H9 (cell line): ENCODE measurements around the gene MYRIP. TPM values are rescaled to one million over a fixed set of nuclear protein-coding genes. Genes with fewer than 3 reads are reported as not detected.

Experiments used
- DNase-seq: peaks from one replicate; pipeline ENCODE4 v3.0.0-alpha.2; 2017
- H2AFZ ChIP-seq: one replicate; pipeline ENCODE4 v1.6.1; 2013; ENCODE audit warnings: mild to moderate bottlenecking, low read length, control low read depth, moderate library complexity
- H2AK5ac ChIP-seq: 2 replicates; pipeline ENCODE4 v1.6.1; 2013; ENCODE audit warnings: low read length, control low read depth, mixed read lengths; ENCODE audit not compliant: insufficient read length
- H2BK120ac ChIP-seq: one replicate; pipeline ENCODE4 v1.6.1; 2013; ENCODE audit warnings: low read depth, mild to moderate bottlenecking, low read length, control low read depth, inconsistent platforms; ENCODE audit not compliant: poor library complexity, severe bottlenecking
- H2BK12ac ChIP-seq: 2 replicates; pipeline ENCODE4 v1.6.1; 2013; ENCODE audit warnings: low read length, control low read depth, mixed read lengths, low read depth; ENCODE audit not compliant: insufficient read length
- H2BK15ac ChIP-seq: 2 replicates; pipeline ENCODE4 v1.6.1; 2013; ENCODE audit warnings: low read depth, low read length, control low read depth
- H2BK20ac ChIP-seq: one replicate; pipeline ENCODE4 v1.6.1; 2013; ENCODE audit warnings: low read depth, mild to moderate bottlenecking, low read length, control low read depth, inconsistent platforms; ENCODE audit not compliant: poor library complexity, severe bottlenecking
- H2BK5ac ChIP-seq: 2 replicates; pipeline ENCODE4 v1.6.1; 2013; ENCODE audit warnings: low read length, control low read depth, mixed read lengths; ENCODE audit not compliant: insufficient read length
- H3K14ac ChIP-seq: 2 replicates; pipeline ENCODE4 v1.6.1; 2013; ENCODE audit warnings: low read length, control low read depth; ENCODE audit not compliant: insufficient read depth
- H3K18ac ChIP-seq: 2 replicates; pipeline ENCODE4 v1.6.1; 2013; ENCODE audit warnings: low read depth, mild to moderate bottlenecking, mixed read lengths, low read length, control low read depth; ENCODE audit not compliant: insufficient read length
- H3K23ac ChIP-seq: 2 replicates; pipeline ENCODE4 v1.6.1; 2013; ENCODE audit warnings: low read length, control low read depth, mixed read lengths, low read depth; ENCODE audit not compliant: insufficient read length
- H3K23me2 ChIP-seq: 2 replicates; pipeline ENCODE4 v1.6.1; 2013; ENCODE audit warnings: low read depth, mild to moderate bottlenecking, mixed read lengths, low read length, control low read depth; ENCODE audit not compliant: insufficient read length, poor library complexity, severe bottlenecking
- H3K27ac ChIP-seq: 2 replicates; pipeline ENCODE4 v1.5.1; 2013; ENCODE audit warnings: low read length, control low read depth, mixed read lengths, low read depth; ENCODE audit not compliant: insufficient read length
- H3K27me3 ChIP-seq: 2 replicates; pipeline ENCODE4 v1.6.1; 2013; ENCODE audit warnings: low read length, control low read depth, inconsistent platforms; ENCODE audit not compliant: insufficient read depth
- H3K4ac ChIP-seq: 2 replicates; pipeline ENCODE4 v1.6.1; 2013; ENCODE audit warnings: low read depth, mild to moderate bottlenecking, control low read depth, inconsistent platforms, low read length, moderate library complexity
- H3K4me1 ChIP-seq: 2 replicates; pipeline ENCODE4 v1.6.1; 2013; ENCODE audit warnings: low read length, control low read depth, inconsistent platforms; ENCODE audit not compliant: insufficient read depth
- H3K4me2 ChIP-seq: 2 replicates; pipeline ENCODE4 v1.6.1; 2013; ENCODE audit warnings: low read length, control low read depth, mixed read lengths; ENCODE audit not compliant: insufficient read length, insufficient read depth
- H3K56ac ChIP-seq: 2 replicates; pipeline ENCODE4 v1.6.1; 2013; ENCODE audit warnings: low read depth, mild to moderate bottlenecking, mixed read lengths, low read length, control low read depth; ENCODE audit not compliant: insufficient read length
- H3K79me1 ChIP-seq: 2 replicates; pipeline ENCODE4 v1.6.1; 2013; ENCODE audit warnings: low read depth, mild to moderate bottlenecking, moderate library complexity, low read length, control low read depth, inconsistent platforms; ENCODE audit not compliant: insufficient read depth, poor library complexity, severe bottlenecking
- H3K79me2 ChIP-seq: 2 replicates; pipeline ENCODE4 v1.6.1; 2013; ENCODE audit warnings: low read length, control low read depth, inconsistent platforms; ENCODE audit not compliant: insufficient read depth
- H3K9ac ChIP-seq: 2 replicates; pipeline ENCODE4 v1.6.1; 2013; ENCODE audit warnings: low read length, control low read depth, mixed read lengths; ENCODE audit not compliant: insufficient read length; ENCODE audit errors: extremely low read depth
- H3K9me3 ChIP-seq: one replicate; pipeline ENCODE4 v1.6.1; 2013; ENCODE audit warnings: low read depth, low read length, inconsistent platforms; ENCODE audit not compliant: control insufficient read depth
- H3T11ph ChIP-seq: one replicate; pipeline ENCODE4 v1.6.1; 2013; ENCODE audit warnings: mild to moderate bottlenecking, low read length, control low read depth, inconsistent platforms
- H4K20me1 ChIP-seq: one replicate; pipeline ENCODE4 v1.6.1; 2013; ENCODE audit not compliant: control insufficient read depth, insufficient read length, insufficient read depth
- H4K5ac ChIP-seq: 2 replicates; pipeline ENCODE4 v1.6.1; 2013; ENCODE audit warnings: low read depth, mild to moderate bottlenecking, mixed read lengths, low read length, control low read depth; ENCODE audit not compliant: insufficient read length
- H4K8ac ChIP-seq: replicated peaks from 2 replicates; pipeline ENCODE4 v1.6.1; 2013; ENCODE audit warnings: low read length, control low read depth, mixed read lengths, low read depth; ENCODE audit not compliant: insufficient read length
- H4K91ac ChIP-seq: 2 replicates; pipeline ENCODE4 v1.6.1; 2013; ENCODE audit warnings: low read depth, mild to moderate bottlenecking, moderate library complexity, mixed read lengths, low read length, control low read depth; ENCODE audit not compliant: insufficient read length
- H3K27ac Mint-ChIP-seq, 3 experiments: 2 replicates in 2 of 3; 3 replicates in 1 of 3; pipeline ENCODE4 v1.8.0; 2020 to 2021; ENCODE audit warnings: mixed read lengths in 3 of 3, mild to moderate bottlenecking in 1 of 3, moderate library complexity in 1 of 3
- H3K27me3 Mint-ChIP-seq: 2 replicates; pipeline ENCODE4 v1.8.0; 2021; ENCODE audit warnings: low read depth, mild to moderate bottlenecking, moderate library complexity, mixed read lengths
- H3K36me3 Mint-ChIP-seq, 3 experiments: 2 replicates in 2 of 3; 3 replicates in 1 of 3; pipeline ENCODE4 v1.8.0; 2020 to 2021; ENCODE audit warnings: low read depth in 3 of 3, mixed read lengths in 3 of 3; ENCODE audit not compliant: insufficient read depth in 1 of 3
- H3K4me1 Mint-ChIP-seq, 2 experiments: 2 replicates each; pipeline ENCODE4 v1.8.0; 2020; ENCODE audit warnings: mixed read lengths in 2 of 2
- H3K4me3 Mint-ChIP-seq, 2 experiments: 2 replicates in 1 of 2; 3 replicates in 1 of 2; pipeline ENCODE4 v1.8.0; 2020 to 2021; ENCODE audit warnings: mild to moderate bottlenecking in 2 of 2, mixed read lengths in 2 of 2, moderate library complexity in 1 of 2
- H3K9me3 Mint-ChIP-seq, 2 experiments: 2 replicates in 1 of 2; 3 replicates in 1 of 2; pipeline ENCODE4 v1.8.0; 2020; ENCODE audit warnings: mild to moderate bottlenecking in 2 of 2, mixed read lengths in 2 of 2, moderate library complexity in 1 of 2
- CTCF ChIP-seq: fragments of 200-600 bp; sonication (generic); conservative IDR thresholded peaks from 3 replicates; pipeline ENCODE4 v1.8.0; 2021; ENCODE audit warnings: antibody characterized with exemption, mild to moderate bottlenecking
- WGBS: extraction: QIAGEN DNeasy Blood & Tissue Kit; methylation state at CpG from one replicate; pipeline ENCODE4 v1.1.7; 2013; ENCODE audit warnings: missing lambda C conversion rate, low lambda C conversion rate, mixed read lengths; ENCODE audit not compliant: insufficient read length; ENCODE audit errors: extremely low coverage; 5-methylcytosine and 5-hydroxymethylcytosine counted together
- total RNA-seq: library from RNA; stranded (reverse); gene quantifications from 2 replicates; pipeline ENCODE4 v1.2.1, GENCODE V29; 2021

MYRIP gene
- total RNA-seq, 1 experiment from 2014 or later = 1.8 TPM

- no CpG with 5 or more reads among the region's 1 CpG for WGBS
- H3K4me2 ChIP-seq = no peak overlapping the region
- H3K4me1 Mint-ChIP-seq = peaks cover 8% of the 10 kb centered on the region in 2 experiments
These were observed 455.0 kb downstream of the MYRIP start for GRCh38 chr3:40264451-40264850.

More at GRCh38 chr3:40264451-40264850, 455.0 kb downstream of the MYRIP start:
- Histone ChIP-seq H2AFZ (no peak overlapping the region), H4K20me1 (no peaks in the 10 kb centered on the region), H3K4me1 (no peaks in the 10 kb centered on the region), H4K5ac (no peak overlapping the region), H3K79me1 (no peaks in the 10 kb centered on the region), H2BK20ac (no peak overlapping the region), H3K4ac (no peak overlapping the region), H2AK5ac (no peak overlapping the region), H2BK15ac (no peak overlapping the region), H3K79me2 (no peaks in the 10 kb centered on the region), H2BK120ac (no peak overlapping the region), H3K9me3 (no peaks in the 10 kb centered on the region), H3K9ac (no peak overlapping the region), H4K8ac (no peak overlapping the region), H3K56ac (no peak overlapping the region), H3K23ac (no peak overlapping the region), H2BK5ac (no peak overlapping the region), H3K23me2 (no peaks in the 10 kb centered on the region), H3K18ac (no peak overlapping the region), H3T11ph (no peak overlapping the region), H2BK12ac (no peak overlapping the region), H3K14ac (no peak overlapping the region), H3K27me3 (no peaks in the 10 kb centered on the region), H4K91ac (no peak overlapping the region), H3K27ac (no peak overlapping the region)
- TF ChIP-seq CTCF = no peak
- no peak for DNase-seq
- H3K27ac Mint-ChIP-seq = no peak overlapping the region
- H3K9me3 Mint-ChIP-seq = no peaks in the 10 kb centered on the region
- H3K27me3 Mint-ChIP-seq = no peaks in the 10 kb centered on the region; the same call in 1 of the 2 replicates
- H3K36me3 Mint-ChIP-seq = no peaks in the 10 kb centered on the region
- H3K4me3 Mint-ChIP-seq = no peak overlapping the region
